MM.1S (cell line): ENCODE results near the gene PRKCZ.
A peak's percentile ranks its signal among the peaks of the same experiment; 100 is the strongest.

Experiments used
- DNase-seq: peaks from one replicate; pipeline ENCODE4 v3.0.0-alpha.2; 2015
- H2AFZ ChIP-seq: fragments of 300-600 bp; sonication (generic); 2 replicates; pipeline ENCODE4 v1.6.0; 2016; ENCODE audit warnings: antibody characterized with exemption, low read length
- H3F3A ChIP-seq: fragments of 300-600 bp; sonication (generic); 2 replicates; pipeline ENCODE4 v1.6.1; 2016; ENCODE audit warnings: mild to moderate bottlenecking, antibody characterized with exemption, low read length, moderate library complexity, mixed read lengths; ENCODE audit not compliant: insufficient read depth
- H3K27ac ChIP-seq: fragments of 300-600 bp; sonication (generic); 2 replicates; pipeline ENCODE4 v1.5.1; 2016; ENCODE audit warnings: mild to moderate bottlenecking, low read length
- H3K27me3 ChIP-seq: fragments of 300-600 bp; sonication (generic); replicated peaks from 2 replicates; pipeline ENCODE4 v1.6.0; 2016; ENCODE audit warnings: low read length; ENCODE audit not compliant: insufficient read depth
- H3K36me3 ChIP-seq: fragments of 300-600 bp; sonication (generic); replicated peaks from 2 replicates; pipeline ENCODE4 v1.6.1; 2016; ENCODE audit warnings: mild to moderate bottlenecking, low read length, mixed read lengths; ENCODE audit not compliant: insufficient read depth
- H3K4me1 ChIP-seq: fragments of 300-600 bp; sonication (generic); 2 replicates; pipeline ENCODE4 v1.6.1; 2016; ENCODE audit warnings: low read length, mixed read lengths
- H3K4me2 ChIP-seq: fragments of 300-600 bp; sonication (generic); 2 replicates; pipeline ENCODE4 v1.6.0; 2016; ENCODE audit warnings: low read depth, low read length
- H3K4me3 ChIP-seq: fragments of 300-600 bp; sonication (generic); 2 replicates; pipeline ENCODE4 v1.5.1; 2016; ENCODE audit warnings: low read length, mixed read lengths
- H3K79me2 ChIP-seq: fragments of 300-600 bp; sonication (generic); 2 replicates; pipeline ENCODE4 v1.6.1; 2016; ENCODE audit warnings: mixed run types, low read length, mixed read lengths
- H3K9ac ChIP-seq: fragments of 300-600 bp; sonication (generic); 2 replicates; pipeline ENCODE4 v1.6.1; 2016; ENCODE audit warnings: low read length, mixed read lengths
- H3K9me2 ChIP-seq: fragments of 300-600 bp; sonication (generic); replicated peaks from 2 replicates; pipeline ENCODE4 v1.6.1; 2016; ENCODE audit warnings: mild to moderate bottlenecking, low read length, mixed read lengths; ENCODE audit not compliant: insufficient read depth
- H3K9me3 ChIP-seq: fragments of 300-600 bp; sonication (generic); replicated peaks from 2 replicates; pipeline ENCODE4 v1.6.1; 2016; ENCODE audit warnings: mild to moderate bottlenecking, low read length, mixed read lengths; ENCODE audit not compliant: insufficient read depth
- H4K20me1 ChIP-seq: fragments of 300-600 bp; sonication (generic); 2 replicates; pipeline ENCODE4 v1.6.1; 2016; ENCODE audit warnings: mild to moderate bottlenecking, low read length, moderate library complexity, mixed read lengths; ENCODE audit not compliant: insufficient read depth
- EZH2 ChIP-seq: fragments of 300-600 bp; sonication (generic); optimal IDR thresholded peaks from 2 replicates; pipeline ENCODE3; 2017; ENCODE audit warnings: low read depth, mild to moderate bottlenecking, antibody characterized with exemption, low read length, mixed read lengths
- EZH2phosphoT487 ChIP-seq: fragments of 300-600 bp; sonication (generic); IDR thresholded peaks from 2 replicates; pipeline ENCODE4 v1.6.1; 2018; ENCODE audit warnings: antibody characterized with exemption, low read length
- TF ChIP-seq, protein P1 (sequence below): fragments of 300-600 bp; sonication (generic); IDR thresholded peaks from 2 replicates; pipeline ENCODE4 v1.5.1; 2016; ENCODE audit warnings: antibody characterized with exemption, low read length, mixed read lengths

PRKCZ gene

GRCh38 chr1:2202008-2202575 is 151.9 kb downstream of the PRKCZ start:
- H3K27me3 ChIP-seq, result peaks cover 51% of the 10 kb centered on the region
- H3K4me1 ChIP-seq, result 0 out of 2 replicates have a peak, but pooled peaks cover 3% of the 10 kb centered on the region
- no peaks in the 10 kb centered on the region for H3K79me2 ChIP-seq
- no peak for DNase-seq
- H3K4me3 ChIP-seq, result no peak overlapping the region
- H2AFZ ChIP-seq, result no peak overlapping the region
- no peak overlapping the region for H3K4me2 ChIP-seq
- no peak overlapping the region for H3K27ac ChIP-seq
- no peaks in the 10 kb centered on the region for H3K9me3 ChIP-seq
- no peaks in the 10 kb centered on the region for H3F3A ChIP-seq
- no peak overlapping the region for H3K9ac ChIP-seq
- no peaks in the 10 kb centered on the region for H4K20me1 ChIP-seq
- H3K36me3 ChIP-seq, result no peaks in the 10 kb centered on the region
- TF ChIP-seq EZH2, result no peak
- TF ChIP-seq, protein P1, sequence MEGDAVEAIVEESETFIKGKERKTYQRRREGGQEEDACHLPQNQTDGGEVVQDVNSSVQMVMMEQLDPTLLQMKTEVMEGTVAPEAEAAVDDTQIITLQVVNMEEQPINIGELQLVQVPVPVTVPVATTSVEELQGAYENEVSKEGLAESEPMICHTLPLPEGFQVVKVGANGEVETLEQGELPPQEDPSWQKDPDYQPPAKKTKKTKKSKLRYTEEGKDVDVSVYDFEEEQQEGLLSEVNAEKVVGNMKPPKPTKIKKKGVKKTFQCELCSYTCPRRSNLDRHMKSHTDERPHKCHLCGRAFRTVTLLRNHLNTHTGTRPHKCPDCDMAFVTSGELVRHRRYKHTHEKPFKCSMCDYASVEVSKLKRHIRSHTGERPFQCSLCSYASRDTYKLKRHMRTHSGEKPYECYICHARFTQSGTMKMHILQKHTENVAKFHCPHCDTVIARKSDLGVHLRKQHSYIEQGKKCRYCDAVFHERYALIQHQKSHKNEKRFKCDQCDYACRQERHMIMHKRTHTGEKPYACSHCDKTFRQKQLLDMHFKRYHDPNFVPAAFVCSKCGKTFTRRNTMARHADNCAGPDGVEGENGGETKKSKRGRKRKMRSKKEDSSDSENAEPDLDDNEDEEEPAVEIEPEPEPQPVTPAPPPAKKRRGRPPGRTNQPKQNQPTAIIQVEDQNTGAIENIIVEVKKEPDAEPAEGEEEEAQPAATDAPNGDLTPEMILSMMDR, result no peak
- no peak for TF ChIP-seq EZH2phosphoT487
- no peaks in the 10 kb centered on the region for H3K9me2 ChIP-seq

DNA sequence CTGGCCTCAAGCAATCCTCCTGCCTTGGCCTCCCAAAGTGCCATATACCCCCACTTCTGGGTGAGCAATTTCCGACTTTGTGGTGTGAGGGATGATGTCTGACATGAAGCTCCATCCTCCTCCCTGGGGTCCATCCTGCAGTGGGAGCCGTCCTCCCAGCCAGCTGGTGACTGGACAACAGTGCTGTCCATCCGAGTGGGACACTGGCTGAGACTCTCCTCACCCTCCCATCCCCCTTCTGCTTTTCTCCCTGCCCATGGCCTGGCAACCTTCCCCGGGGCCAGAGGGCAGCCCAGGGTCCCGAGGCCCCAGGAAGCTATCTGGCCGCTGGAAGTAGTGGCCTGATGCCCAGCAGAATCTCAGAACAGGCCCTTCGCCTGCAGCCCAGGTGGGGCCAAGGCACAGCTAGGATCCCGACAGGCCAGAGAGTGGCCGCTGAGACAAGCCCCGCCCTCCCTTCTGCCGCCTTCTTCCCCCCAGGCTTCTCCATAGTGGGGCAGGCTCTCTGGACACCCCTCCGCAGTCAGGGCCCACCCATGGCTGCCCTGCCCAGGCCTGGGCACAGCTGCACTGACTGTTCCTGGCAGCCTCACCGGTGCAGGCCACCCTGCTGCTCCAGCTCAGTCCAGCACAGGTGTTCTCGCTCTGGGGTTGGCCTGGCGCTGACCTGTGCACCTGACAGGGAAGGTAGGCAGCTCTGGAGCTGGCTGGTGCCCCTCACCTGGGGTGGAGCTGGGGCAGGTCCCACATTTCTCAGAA is 152.8 kb downstream of the PRKCZ start:
- Histone ChIP-seq H3K9ac (no peak overlapping the region), H3K9me3 (no peaks in the 10 kb centered on the region), H3K9me2 (no peaks in the 10 kb centered on the region), H2AFZ (no peak overlapping the region), H3K4me1 (0 out of 2 replicates have a peak, but pooled peaks cover 3% of the 10 kb centered on the region), H3K4me2 (no peak overlapping the region), H4K20me1 (no peaks in the 10 kb centered on the region), H3K27ac (no peak overlapping the region), H3K79me2 (no peaks in the 10 kb centered on the region), H3K4me3 (no peak overlapping the region), H3K36me3 (no peaks in the 10 kb centered on the region), H3K27me3 (peaks cover 60% of the 10 kb centered on the region), H3F3A (no peaks in the 10 kb centered on the region)
- no peak for TF ChIP-seq EZH2
- TF ChIP-seq, protein P1, result no peak
- TF ChIP-seq EZH2phosphoT487, result no peak
- DNase-seq, result no peak

DNA sequence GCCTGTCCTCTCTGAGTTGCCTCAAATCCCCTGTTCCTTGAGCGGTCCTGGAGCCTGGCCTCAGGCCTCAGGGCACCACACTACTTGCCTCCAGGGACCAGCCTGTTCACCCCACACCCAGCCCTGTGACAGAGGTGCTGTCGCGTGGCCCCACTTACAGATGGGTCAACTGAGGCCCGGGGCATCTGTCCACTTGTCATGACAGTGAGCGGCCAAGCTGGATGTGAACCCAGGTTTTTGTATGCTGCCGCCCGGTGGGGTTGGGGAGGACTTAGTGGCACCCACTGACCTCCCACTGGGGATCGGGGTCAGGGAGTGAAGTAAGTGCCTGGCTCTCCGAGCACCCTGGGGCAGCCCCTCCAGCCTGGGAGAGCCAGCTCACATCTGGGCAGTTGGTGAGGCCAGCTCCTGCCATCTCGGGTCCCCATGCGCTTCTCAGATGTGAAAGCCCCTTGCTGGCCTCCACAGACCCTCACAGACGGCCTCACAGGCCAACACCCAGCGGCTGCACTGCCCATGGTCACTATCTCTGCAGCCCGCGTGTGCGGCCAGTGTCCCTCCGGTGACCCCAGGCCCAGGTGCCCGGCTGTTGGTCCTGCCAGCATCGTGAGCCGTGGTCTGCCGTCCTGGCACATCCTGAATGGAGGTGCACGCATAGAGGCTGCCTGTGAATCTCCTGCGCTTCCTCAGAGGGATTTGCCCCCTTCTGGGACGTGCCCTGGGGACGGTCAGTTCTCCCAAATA is 153.6 kb downstream of the PRKCZ start:
- Histone ChIP-seq H3F3A (no peaks in the 10 kb centered on the region), H3K9me2 (no peaks in the 10 kb centered on the region), H3K4me3 (no peak overlapping the region), H3K9ac (no peak overlapping the region), H3K27me3 (peaks cover 63% of the 10 kb centered on the region), H3K79me2 (no peaks in the 10 kb centered on the region), H4K20me1 (no peaks in the 10 kb centered on the region), H3K4me1 (0 out of 2 replicates have a peak, but pooled peaks cover 3% of the 10 kb centered on the region), H3K9me3 (no peaks in the 10 kb centered on the region), H2AFZ (no peak overlapping the region), H3K36me3 (no peaks in the 10 kb centered on the region), H3K27ac (no peak overlapping the region), H3K4me2 (peak overlapping the region; percentile 71; the same call in 1 of the 2 replicates)
- no peak for DNase-seq
- no peak for TF ChIP-seq EZH2
- TF ChIP-seq EZH2phosphoT487, result no peak
- TF ChIP-seq, protein P1, result no peak
